DMS79 (cell line): Measurements from ENCODE around the gene MAGI2.

Source experiments
- DNase-seq: peaks from one replicate; lab custom pipeline; 2025; lab: John Stamatoyannopoulos, UW

Gene MAGI2

GRCh38 chr7:79245623-79246249, 207.7 kb downstream of the MAGI2 start:
- no peak for DNase-seq

- DNase-seq, result no peak
These were observed 209.0 kb downstream of the MAGI2 start for GRCh38 chr7:79244482-79244881.

- no peak for DNase-seq
These were observed 212.0 kb downstream of the MAGI2 start for GRCh38 chr7:79241288-79242060.

- no peak for DNase-seq
These were observed 213.1 kb downstream of the MAGI2 start for GRCh38 chr7:79240413-79240812.

GRCh38 chr7:79236352-79237028, 217.0 kb downstream of the MAGI2 start:
- peak; percentile 45 for DNase-seq

GRCh38 chr7:79227044-79227443, 226.4 kb downstream of the MAGI2 start:
- DNase-seq, result peak; percentile 76

GRCh38 chr7:79221211-79221610, 232.3 kb downstream of the MAGI2 start:
- no peak for DNase-seq

GRCh38 chr7:79217976-79218626, 235.4 kb downstream of the MAGI2 start:
- no peak for DNase-seq

- DNase-seq, result no peak
These were observed 236.0 kb downstream of the MAGI2 start for GRCh38 chr7:79217468-79217867.

- no peak for DNase-seq
These were observed 237.2 kb downstream of the MAGI2 start for GRCh38 chr7:79216236-79216635.

GRCh38 chr7:79212334-79212733, 241.1 kb downstream of the MAGI2 start:
- DNase-seq, result no peak

- DNase-seq, result no peak
These were observed 241.7 kb downstream of the MAGI2 start for GRCh38 chr7:79211724-79212123.

GRCh38 chr7:79199961-79200360, 253.5 kb downstream of the MAGI2 start:
- no peak for DNase-seq

GRCh38 chr7:79199266-79199665, 254.2 kb downstream of the MAGI2 start:
- DNase-seq, result no peak

- DNase-seq, result no peak
These were observed 267.9 kb downstream of the MAGI2 start for GRCh38 chr7:79185605-79186004.

- no peak for DNase-seq
These were observed 271.2 kb downstream of the MAGI2 start for GRCh38 chr7:79182283-79182682.

GRCh38 chr7:79180533-79180932, 272.9 kb downstream of the MAGI2 start:
- no peak for DNase-seq

GRCh38 chr7:79176859-79177477, 276.5 kb downstream of the MAGI2 start:
- DNase-seq, result no peak

- DNase-seq, result no peak
These were observed 278.1 kb downstream of the MAGI2 start for GRCh38 chr7:79175374-79175773.

GRCh38 chr7:79165225-79165624, 288.2 kb downstream of the MAGI2 start:
- DNase-seq, result peak; percentile 47

- no peak for DNase-seq
These were observed 294.3 kb downstream of the MAGI2 start for GRCh38 chr7:79159040-79159664.

GRCh38 chr7:79157281-79157680, 296.2 kb downstream of the MAGI2 start:
- no peak for DNase-seq
